ENCODE results near the gene ATXN2.
A peak's percentile ranks its signal among the peaks of the same experiment; 100 is the strongest.

ATXN2 gene

DNA sequence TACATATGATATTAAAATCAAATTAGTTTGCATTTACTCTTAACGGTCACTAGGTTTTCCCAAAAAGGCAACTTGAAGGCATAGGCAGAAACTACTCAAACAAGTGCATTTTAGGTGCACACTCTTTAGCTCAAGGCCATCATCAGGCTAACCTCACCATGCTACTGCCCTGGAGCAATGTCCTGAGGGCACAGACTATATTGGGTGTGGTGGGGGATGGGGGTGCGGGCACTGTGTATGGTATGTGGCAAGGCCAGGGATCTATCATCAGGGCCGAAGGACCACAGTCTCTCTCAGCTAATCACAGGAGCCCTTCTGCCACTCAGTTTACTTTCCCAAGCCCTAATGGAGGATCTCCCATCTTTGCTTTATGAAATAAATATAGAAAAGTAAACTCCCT lies 141.5 kb downstream of the ATXN2 start:
- Mint-ChIP-seq H3K27ac (peak overlapping the region in 1 of 2 donors; percentile 61), H3K4me1 (peaks cover 14% of the 10 kb centered on the region), H3K4me3 (no peak overlapping the region), H3K9me3 (no peaks in the 10 kb centered on the region), H3K27me3 (no peaks in the 10 kb centered on the region)
- DNase-seq (no peak), ATAC-seq (no peak)

DNA sequence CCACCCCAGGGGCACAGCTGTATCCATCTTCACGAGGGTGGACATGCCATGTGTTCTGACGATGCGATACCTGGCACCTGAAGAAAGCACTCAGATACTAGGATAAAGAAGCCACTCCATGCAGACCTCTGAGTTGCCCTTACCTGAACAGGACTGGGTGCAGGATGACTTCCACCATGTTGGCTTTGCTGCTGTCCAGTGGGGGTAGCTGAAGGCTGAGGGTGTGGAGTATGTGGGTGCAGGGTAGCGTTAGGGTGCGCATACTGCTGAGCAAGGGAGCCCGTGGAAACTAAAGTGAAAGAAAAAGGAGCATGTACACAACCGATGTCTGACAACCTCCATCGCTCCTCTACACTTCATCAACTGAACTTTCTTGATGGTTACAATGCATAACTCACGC lies 142.0 kb downstream of the ATXN2 start:
- ATAC-seq = no peak
- no peak for DNase-seq
- no peaks in the 10 kb centered on the region for H3K27me3 Mint-ChIP-seq

DNA sequence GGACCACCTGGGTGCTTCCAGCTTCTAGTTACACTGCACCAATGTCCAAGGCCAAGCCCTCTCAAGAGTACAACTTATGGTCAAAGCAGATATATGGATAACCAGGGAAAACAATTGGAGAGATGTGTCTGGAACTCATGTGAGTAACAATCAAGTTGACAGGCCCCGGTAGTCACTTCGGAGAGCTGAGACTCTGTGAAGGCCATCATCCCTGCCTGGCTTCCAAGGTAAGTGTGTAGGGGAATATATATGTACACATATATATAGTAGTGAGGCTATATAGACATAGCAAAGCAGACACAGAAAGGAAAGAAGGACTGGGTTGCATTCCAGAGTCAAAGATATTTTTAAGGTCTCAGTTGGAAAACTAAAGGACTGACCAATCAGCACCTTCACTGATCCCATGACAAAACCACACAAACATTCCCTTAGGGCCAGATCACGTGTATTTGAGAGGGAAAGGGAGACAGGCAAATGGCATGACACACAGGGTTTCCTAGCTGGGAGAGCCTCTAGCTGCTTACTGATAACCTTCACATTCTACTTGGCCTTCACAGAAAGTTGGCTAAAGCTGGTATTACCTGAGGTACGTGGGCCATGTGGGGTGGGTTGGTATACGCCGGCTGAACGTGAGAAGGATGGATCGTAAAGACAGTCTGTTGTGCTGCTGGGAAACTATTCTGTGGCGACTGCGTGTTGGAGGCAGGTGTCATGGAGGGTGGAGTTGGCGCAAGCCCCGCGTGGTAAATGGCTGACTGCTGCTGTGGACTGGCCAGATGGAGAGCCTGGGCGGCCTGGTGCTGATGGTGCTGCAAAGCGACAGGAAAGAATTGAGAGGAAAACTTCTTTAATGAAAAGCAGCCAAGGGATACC lies 143.4 kb downstream of the ATXN2 start:
- Mint-ChIP-seq H3K27ac (peak overlapping the region in 1 of 2 donors; percentile 55), H3K27me3 (no peaks in the 10 kb centered on the region), H3K4me1 (peaks cover 26% of the 10 kb centered on the region), H3K4me3 (no peak overlapping the region), H3K9me3 (no peaks in the 10 kb centered on the region)
- ATAC-seq (peak; percentile 5), DNase-seq (no peak)

More for the DNA sequence above, 142.0 kb downstream of the ATXN2 start:
- Mint-ChIP-seq H3K4me1 (peaks cover 14% of the 10 kb centered on the region), H3K4me3 (no peak overlapping the region), H3K9me3 (no peaks in the 10 kb centered on the region), H3K27ac (no peak overlapping the region)

DNA sequence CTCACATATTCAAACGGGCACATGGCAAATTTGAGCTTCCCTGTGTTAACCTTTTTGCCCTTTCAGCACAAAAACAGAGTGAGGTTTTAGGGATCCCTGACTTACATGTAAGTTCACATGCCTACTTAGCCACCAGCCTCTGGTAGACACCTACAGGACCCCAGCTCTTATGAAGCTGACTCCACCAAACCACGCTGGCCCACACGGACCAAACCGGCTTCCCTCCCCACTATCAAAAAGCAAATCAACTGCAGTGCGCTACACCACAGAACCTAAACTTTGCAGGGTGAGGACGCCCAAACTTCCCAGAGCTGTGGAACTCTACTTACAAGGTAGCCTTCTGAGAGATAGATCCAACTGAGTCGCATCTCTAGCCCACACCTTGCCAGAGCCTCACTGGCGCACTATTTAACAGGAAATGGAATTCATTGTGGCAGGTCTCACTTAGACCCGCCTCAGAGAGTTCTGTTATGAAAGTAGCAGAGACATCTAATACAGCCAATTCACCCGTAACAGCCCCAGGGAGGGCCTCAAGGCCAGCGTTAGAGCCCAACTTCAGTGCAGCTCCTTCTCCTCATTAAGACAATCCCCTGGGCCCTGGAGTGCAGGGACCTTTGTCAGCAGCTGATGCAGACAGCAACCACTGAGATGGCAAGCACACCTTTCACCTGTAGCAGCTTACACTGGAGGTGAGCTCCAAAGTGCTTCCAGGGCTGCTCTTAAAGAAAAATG lies 144.2 kb downstream of the ATXN2 start:
- Mint-ChIP-seq H3K27me3 (no peaks in the 10 kb centered on the region), H3K27ac (peak overlapping the region in 1 of 2 donors; percentile 55), H3K4me3 (no peak overlapping the region), H3K4me1 (peaks cover 34% of the 10 kb centered on the region), H3K9me3 (no peaks in the 10 kb centered on the region)
- DNase-seq (no peak), ATAC-seq (peak; percentile 19)

DNA sequence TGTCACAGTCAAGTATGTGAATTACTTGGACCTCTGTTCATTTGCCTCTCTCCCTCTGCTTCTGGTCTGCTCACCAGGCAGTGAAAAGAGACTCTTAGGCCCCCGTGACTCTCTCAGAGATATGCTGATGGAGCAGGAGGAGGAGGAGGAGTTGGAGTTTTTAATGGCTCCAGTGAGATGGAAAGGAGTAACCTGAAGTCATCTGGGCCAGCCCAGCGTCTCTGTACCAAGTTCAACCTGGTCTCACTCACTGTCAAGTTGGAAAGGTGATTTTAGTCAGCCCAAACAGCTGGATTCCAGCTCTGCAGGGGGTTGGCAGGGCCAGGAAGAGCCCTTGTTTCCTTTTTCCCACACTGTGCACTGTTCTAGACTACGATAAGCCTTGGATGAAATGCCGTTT lies 144.8 kb downstream of the ATXN2 start:
- DNase-seq = no peak
- Mint-ChIP-seq H3K27ac (no peak overlapping the region), H3K4me3 (no peak overlapping the region), H3K9me3 (no peaks in the 10 kb centered on the region), H3K4me1 (peaks cover 40% of the 10 kb centered on the region), H3K27me3 (no peaks in the 10 kb centered on the region)
- no peak for ATAC-seq

DNA sequence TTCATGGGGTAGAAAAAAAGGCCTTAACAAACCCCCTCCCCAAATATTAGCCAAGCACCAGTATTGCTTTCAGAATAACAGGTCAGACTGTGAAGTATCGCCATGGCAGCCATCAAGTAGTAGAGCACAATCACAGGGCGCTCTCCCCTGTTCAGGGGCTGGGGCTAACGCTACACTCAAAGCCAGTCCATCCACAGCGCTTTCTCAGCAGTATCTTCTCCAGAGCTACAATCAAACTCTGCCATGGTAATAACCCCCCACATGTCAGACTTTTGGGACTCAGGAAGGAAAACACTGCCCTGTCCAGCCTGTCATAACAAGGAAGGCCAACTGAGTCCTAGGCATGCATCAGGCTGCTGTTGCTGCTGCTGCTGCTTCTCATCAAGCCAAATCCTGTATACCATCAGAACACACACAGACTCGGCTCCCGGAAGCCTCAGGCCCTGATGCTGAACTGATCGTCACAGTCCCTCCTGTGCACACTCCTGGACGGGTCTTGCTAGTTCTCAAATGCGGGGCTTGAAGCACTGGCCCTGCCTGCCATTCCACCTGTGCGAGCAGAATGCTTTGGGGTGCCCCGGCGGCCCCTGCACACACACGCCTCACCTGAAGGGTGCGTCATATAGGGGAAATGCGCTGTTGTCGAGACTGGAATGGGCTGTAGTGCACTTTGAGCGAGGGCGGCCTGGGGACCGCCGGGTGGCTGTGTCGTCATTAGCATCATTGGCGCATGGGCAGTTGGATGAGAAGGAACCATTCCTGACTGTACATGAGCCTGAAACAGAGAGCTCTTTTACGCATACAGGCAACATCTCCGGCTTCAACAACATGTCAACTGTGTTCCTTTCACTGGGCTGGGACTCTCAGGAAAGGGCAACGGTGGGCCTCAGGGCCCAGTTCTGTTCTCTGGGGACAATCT lies 145.8 kb downstream of the ATXN2 start:
- no peak for DNase-seq
- peak overlapping the region in 1 of 2 donors; percentile 51 for H3K27ac Mint-ChIP-seq
- ATAC-seq = no peak
- no peaks in the 10 kb centered on the region for H3K9me3 Mint-ChIP-seq
- peaks cover 50% of the 10 kb centered on the region for H3K4me1 Mint-ChIP-seq
- no peaks in the 10 kb centered on the region for H3K27me3 Mint-ChIP-seq
- H3K4me3 Mint-ChIP-seq = no peak overlapping the region

DNA sequence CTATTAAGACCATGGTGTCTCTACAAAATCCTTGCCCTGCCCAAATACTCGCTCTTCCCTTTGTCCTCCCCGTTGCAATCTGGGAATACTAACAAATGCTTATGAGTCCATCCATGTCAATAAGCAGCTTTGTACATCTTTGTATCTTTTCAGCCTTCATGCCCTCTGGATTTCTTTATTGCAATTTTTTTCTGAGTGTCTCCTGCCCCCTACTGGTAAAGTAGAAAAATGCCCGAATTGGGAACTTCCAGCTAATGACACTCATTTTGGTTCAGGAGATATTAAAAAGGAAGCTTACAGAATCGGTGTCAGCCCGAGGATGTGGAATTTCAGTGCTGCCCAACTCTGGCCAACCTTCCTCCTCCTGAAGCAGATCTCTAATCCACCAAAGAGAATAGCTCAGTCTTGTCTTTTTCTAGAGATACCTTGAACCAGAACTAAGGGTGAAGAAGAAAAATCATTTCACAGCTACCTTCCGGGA lies 147.4 kb downstream of the ATXN2 start:
- H3K4me3 Mint-ChIP-seq = no peak overlapping the region

DNA sequence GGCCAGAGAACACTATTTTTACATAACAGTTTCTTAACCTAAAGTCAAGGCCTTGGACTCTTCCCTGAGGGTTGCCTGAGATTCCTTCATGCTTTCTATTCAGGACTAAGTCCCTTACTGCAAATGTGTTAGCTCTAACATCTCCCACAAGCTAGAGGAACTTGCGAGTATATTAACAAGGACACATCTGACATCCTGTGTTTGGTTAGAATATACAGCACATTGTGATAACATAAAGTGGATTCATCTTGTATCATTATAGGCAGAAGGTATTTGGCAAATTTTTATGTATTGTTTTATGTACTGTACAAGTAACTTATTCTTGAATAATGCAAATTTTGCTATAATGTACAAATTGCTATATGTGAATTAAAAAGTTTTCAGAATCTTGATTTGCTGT lies 147.9 kb downstream of the ATXN2 start:
- H3K4me3 Mint-ChIP-seq = no peak overlapping the region
- H3K4me1 Mint-ChIP-seq = peaks cover 68% of the 10 kb centered on the region
- H3K27ac Mint-ChIP-seq = peak overlapping the region in 1 of 2 donors; percentile 21
- DNase-seq = no peak
- no peaks in the 10 kb centered on the region for H3K27me3 Mint-ChIP-seq
- H3K9me3 Mint-ChIP-seq = no peaks in the 10 kb centered on the region
- ATAC-seq = no peak

More for the DNA sequence above, 147.4 kb downstream of the ATXN2 start:
- DNase-seq = no peak
- H3K27ac Mint-ChIP-seq = no peak overlapping the region
- H3K27me3 Mint-ChIP-seq = no peaks in the 10 kb centered on the region
- peaks cover 63% of the 10 kb centered on the region for H3K4me1 Mint-ChIP-seq
- no peak for ATAC-seq
- H3K9me3 Mint-ChIP-seq = no peaks in the 10 kb centered on the region

DNA sequence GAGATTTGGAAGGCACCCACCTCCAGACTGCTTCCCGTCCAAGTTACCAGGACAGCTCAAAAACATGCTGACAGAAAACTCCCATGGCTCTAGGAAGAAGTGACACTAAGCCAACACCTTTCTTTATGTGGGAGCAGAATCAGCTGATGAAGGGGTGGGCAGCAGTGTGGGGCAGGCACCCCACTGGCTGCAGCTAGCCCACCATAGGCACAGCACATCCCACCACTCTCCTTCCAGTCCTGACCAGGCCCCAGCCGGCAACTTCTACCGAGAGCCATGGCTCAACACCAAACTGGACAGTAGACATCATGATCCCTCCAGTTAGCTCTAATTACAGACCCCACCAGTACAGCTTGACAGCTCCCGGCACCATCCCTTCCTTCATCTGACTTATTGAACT lies 148.4 kb downstream of the ATXN2 start:
- no peak overlapping the region for H3K4me3 Mint-ChIP-seq
- no peak for ATAC-seq
- H3K9me3 Mint-ChIP-seq = no peaks in the 10 kb centered on the region

DNA sequence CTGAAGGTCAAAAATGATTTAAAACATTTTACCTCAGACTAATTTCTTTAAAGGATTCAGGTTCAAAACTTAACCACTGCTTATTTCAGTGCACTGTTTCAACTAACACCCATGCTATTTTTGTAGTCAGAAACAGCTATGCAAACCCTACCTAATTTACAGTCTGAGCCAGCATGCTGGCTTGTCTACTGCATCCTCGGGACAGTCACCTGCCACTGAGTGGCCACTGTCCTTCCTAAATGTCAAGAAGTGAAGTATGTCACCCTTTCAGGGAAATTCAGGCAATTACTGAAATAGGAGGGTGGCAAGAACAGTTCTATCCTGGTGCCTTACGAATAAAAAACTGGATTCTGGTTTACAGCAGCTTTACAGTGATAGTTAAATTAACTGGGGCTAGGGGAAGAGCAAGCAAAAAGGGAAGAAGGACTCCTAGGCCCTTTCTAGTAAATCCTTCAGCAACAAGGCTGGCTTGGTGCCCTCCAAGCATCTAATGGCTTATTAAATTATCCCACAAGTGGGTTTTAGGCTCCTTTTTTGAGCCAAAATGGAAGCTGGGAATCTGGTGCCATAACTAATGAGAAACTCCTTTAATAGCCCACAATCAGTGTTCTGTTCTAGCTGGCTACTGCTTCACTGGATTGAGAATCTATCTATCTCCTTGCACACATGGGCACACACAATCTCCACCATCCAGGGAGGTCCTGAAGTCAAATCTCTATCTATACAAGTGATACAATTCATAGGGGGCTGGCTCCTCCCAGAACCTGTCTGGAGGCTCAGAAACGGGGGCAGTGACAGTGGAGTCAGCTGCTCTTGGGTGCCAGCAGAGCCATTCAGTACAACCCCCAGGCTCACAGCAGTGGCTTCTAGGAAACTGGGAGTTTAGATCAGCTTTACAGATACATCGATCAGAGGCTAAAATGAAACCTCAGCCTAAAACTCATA lies 150.0 kb downstream of the ATXN2 start:
- H3K27me3 Mint-ChIP-seq = no peaks in the 10 kb centered on the region
- DNase-seq (peak in 1 of 2 donors; percentile 4), ATAC-seq (no peak)
- H3K4me3 Mint-ChIP-seq = no peak overlapping the region
- H3K9me3 Mint-ChIP-seq = no peaks in the 10 kb centered on the region
- peak overlapping the region; percentile 13 to 95 for H3K27ac Mint-ChIP-seq
- peaks cover 79% of the 10 kb centered on the region for H3K4me1 Mint-ChIP-seq

More for the DNA sequence above, 148.4 kb downstream of the ATXN2 start:
- H3K4me1 Mint-ChIP-seq = peaks cover 73% of the 10 kb centered on the region
- peak overlapping the region in 1 of 2 donors; percentile 69 for H3K27ac Mint-ChIP-seq
- no peaks in the 10 kb centered on the region for H3K27me3 Mint-ChIP-seq
- peak in 1 of 2 donors; percentile 6 for DNase-seq

DNA sequence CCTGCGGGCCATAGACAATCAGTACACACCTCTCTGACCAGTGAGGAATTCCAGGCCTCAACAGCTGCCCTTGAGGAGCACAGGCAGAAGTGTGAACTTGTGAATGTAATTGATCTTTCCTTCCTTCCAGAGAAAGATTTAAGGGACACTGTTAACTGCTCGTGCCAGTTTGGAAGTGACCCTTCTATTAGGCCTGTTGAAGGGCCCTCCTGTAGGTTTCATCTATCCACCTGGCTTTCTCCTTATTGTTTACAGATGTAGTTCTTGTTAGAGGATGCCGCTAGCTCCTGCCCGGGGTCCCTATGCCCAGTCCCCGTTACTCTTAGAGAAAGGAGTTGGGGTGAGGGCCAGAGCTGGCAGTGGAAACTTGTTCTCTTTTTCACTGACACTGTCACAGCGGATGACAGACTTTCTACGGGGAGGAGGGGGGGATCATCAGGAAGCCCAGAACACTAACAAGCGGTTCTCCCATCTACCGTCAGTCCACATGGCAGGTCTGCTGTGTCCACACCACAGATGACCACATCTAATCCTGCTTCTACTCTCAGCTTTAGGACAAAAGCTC lies 150.8 kb downstream of the ATXN2 start:
- ATAC-seq = no peak
- DNase-seq = no peak
- Mint-ChIP-seq H3K4me3 (no peak overlapping the region), H3K27me3 (no peaks in the 10 kb centered on the region), H3K4me1 (peaks cover 87% of the 10 kb centered on the region), H3K9me3 (no peaks in the 10 kb centered on the region), H3K27ac (peak overlapping the region in 1 of 2 donors; percentile 15)

DNA sequence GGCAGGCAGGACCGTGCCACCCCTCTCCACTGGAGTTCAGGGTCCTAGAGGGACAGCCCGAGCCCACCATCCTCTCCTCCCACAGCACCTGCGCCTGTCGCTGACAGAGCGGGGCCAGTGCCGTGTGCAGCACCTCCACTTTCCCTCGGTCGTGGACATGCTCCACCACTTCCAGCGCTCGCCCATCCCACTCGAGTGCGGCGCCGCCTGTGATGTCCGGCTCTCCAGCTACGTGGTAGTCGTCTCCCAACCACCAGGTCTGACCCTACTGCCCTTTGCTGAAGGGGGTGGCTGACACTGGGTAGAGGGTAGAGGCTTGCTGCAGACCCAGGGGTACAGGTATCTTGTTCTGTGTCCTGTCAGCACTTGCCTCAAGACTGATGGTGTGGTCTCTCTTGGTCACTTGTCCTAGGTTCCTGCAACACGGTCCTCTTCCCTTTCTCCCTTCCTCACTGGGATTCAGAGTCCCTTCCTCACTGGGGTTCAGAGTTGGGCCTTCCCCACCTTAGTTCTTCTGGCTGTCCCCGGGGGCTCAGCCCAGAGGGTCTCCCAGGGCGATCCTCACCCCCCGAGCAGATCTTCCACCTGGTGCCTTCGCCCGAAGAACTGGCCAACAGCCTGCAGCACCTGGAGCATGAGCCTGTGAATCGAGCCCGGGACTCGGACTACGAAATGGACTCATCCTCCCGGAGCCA lies 151.4 kb downstream of the ATXN2 start:
- H3K4me1 Mint-ChIP-seq = peaks cover 89% of the 10 kb centered on the region
- ATAC-seq (no peak), DNase-seq (peak in 1 of 2 donors; percentile 8)
- H3K27me3 Mint-ChIP-seq = no peaks in the 10 kb centered on the region
- no peak overlapping the region for H3K4me3 Mint-ChIP-seq
- H3K9me3 Mint-ChIP-seq = no peaks in the 10 kb centered on the region
- H3K27ac Mint-ChIP-seq = peak overlapping the region in 1 of 2 donors; percentile 15
